Astrocyte of the cerebellum (primary cell): ENCODE measurements around the gene CAGE1.
A peak's percentile ranks its signal among the peaks of the same experiment; 100 is the strongest.

Source experiments
- DNase-seq: peaks from one replicate; pipeline ENCODE4 v3.0.0-alpha.2; 2011; ENCODE audit warnings: low read depth
- H3K4me3 ChIP-seq: 2 replicates; pipeline ENCODE4 v1.5.1; 2011; ENCODE audit warnings: mild to moderate bottlenecking, low read depth, low read length, moderate library complexity
- in situ Hi-C: cut with HindIII; loops from 2 replicates; pipeline ENCODE4 v1.10.0; 2017; ENCODE audit warnings: low sequenced_read_pairs
- TF ChIP-seq, protein P1 (sequence below): IDR thresholded peaks from 2 replicates; pipeline ENCODE4 v1.5.1; 2012; ENCODE audit warnings: low read length, low read depth, moderate library complexity, mild to moderate bottlenecking; ENCODE audit errors: missing control alignments

Gene CAGE1

DNA sequence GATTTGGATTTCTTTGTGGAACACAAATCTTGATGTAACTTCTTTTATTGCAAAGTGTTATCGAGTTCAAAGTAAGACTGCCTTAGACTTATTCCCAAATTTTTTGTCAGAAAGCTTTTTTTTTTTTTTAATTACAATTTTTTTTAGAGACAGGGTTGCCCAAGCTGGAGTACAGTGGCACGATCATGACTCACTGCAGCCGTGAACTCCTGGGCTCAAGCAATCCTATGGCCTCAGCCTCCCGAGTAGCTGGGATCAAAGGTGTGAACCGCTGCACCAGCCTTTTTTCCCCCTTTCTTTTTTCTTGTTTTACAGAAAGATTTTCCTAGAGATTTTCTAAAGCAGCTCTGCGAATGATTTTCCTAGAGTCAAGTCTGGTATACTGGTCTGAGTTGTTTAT lies 2.9 kb upstream of the CAGE1 start:
- TF ChIP-seq, protein P1, sequence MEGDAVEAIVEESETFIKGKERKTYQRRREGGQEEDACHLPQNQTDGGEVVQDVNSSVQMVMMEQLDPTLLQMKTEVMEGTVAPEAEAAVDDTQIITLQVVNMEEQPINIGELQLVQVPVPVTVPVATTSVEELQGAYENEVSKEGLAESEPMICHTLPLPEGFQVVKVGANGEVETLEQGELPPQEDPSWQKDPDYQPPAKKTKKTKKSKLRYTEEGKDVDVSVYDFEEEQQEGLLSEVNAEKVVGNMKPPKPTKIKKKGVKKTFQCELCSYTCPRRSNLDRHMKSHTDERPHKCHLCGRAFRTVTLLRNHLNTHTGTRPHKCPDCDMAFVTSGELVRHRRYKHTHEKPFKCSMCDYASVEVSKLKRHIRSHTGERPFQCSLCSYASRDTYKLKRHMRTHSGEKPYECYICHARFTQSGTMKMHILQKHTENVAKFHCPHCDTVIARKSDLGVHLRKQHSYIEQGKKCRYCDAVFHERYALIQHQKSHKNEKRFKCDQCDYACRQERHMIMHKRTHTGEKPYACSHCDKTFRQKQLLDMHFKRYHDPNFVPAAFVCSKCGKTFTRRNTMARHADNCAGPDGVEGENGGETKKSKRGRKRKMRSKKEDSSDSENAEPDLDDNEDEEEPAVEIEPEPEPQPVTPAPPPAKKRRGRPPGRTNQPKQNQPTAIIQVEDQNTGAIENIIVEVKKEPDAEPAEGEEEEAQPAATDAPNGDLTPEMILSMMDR, result no peak
- no peak for DNase-seq
- in situ Hi-C loops, result no loop called here
- H3K4me3 ChIP-seq, result no peak overlapping the region

DNA sequence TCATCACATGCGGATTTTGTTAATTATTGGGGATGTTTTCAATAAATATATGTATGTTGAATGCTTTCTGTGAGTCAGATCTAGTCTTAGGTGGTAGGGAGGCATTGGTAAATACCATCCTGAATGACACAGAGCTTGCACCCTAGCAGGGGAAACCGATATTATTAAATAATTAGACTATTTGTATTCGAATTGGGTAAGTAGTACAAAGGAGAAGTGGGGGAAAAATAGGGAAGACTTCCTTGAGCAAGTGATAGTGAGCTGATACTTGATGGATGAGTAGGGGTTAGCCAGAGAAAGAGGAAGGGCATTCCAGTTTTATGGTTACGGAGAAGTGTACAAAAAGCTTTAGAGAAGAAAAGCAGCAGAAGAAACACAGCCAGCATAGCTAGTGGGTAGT lies 1.6 kb upstream of the CAGE1 start:
- in situ Hi-C loops, result no loop called here
- TF ChIP-seq, protein P1, result no peak
- no peak for DNase-seq
- H3K4me3 ChIP-seq, result no peak overlapping the region

DNA sequence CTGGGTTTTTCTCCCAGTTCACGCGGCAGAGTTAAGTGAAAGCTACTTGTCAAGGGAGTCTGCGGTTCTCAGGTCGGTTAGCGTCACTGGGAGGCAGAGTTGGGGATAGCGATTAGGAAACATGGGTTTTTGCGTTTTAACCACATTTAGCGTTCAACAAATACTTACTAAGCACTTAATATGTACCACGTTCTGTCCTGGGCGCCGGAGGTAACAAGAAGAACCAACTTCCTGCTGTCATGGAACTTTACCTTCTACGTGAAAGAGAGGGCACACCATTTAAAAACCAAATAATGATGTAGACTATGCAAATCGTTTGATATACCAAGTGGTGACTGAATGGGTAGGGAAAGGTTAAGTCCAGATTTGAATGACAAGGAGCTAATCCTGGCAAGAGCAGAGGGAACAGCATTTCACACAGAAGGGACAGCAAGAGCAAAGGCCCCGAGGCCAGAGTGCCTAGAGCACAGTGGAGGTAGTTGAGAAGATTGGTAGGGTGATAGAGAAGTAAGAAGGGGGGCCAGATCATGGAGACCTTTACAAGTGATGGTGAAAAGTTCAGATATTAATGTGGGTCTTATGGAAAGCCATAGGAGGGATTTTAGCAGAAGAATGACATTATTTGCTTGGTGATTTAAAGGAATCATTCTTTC lies 810 bp upstream of the CAGE1 start:
- peak; percentile 35 for DNase-seq
- H3K4me3 ChIP-seq, result peak overlapping the region; percentile 79
- TF ChIP-seq, protein P1, result no peak
- in situ Hi-C loops, result no loop called here

- no peak for DNase-seq
- in situ Hi-C loops, result no loop called here
These were observed 436 bp downstream of the CAGE1 start for GRCh38 chr6:7389162-7389450.

DNA sequence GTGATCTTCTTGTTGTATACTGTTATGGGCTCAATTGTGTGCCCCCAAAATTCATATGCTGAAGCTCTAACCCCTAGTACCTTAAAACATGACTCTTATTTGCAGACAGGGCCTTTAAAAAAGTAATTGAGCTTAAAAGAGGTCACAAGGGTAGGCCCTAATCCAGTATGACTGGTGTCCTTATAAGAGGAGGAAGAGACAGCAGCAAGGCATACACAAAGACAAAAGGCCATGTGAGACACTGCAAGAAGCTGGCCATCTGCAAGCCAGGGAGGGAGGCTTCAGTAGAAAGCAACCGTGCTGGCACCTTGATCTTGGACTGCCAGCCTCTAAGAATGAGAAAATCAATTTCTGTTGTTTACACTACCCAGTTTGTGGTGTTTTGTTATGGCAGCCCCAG lies 8.4 kb downstream of the CAGE1 start:
- TF ChIP-seq, protein P1, result no peak
- H3K4me3 ChIP-seq, result no peak overlapping the region
- no peak for DNase-seq
- in situ Hi-C loops, result no loop called here

More at GRCh38 chr6:7389162-7389450, 436 bp downstream of the CAGE1 start:
- TF ChIP-seq, protein P1, result no peak
- peak overlapping the region; percentile 79 for H3K4me3 ChIP-seq

DNA sequence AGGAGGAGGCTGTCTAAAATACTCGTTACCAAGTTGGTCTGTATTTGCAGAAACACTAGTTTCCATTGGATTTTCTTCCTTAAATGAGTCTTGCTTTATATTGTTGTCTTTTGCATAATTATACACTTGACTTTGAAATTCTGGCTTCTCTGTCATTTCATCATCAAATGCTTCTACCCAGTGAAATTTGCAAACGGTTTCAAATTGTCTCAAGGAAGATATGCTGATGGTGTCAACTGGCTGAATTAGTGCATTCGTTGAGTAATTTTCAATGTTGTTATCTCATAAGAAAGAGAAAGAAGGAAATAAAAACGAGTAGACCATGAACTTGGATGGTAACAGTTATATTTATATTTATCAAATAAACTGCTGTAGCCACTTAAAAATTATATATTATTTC lies 10.8 kb downstream of the CAGE1 start:
- TF ChIP-seq, protein P1, result no peak
- H3K4me3 ChIP-seq, result no peak overlapping the region
- in situ Hi-C loops, result no loop called here
- no peak for DNase-seq
